Esophagus squamous epithelium (tissue), 4 donors: ENCODE measurements around the gene BUD13.

ENCODE experiments used
- CTCF ChIP-seq, 6 experiments: fragments of 450-650 bp in 4 of 6; fragments of 200-600 bp in 2 of 6; sonication (generic) in 2 of 6; IDR thresholded peaks; one replicate each; pipeline ENCODE4 v1.5.1; 2016 to 2019; ENCODE audit warnings: antibody characterized with exemption in 6 of 6, mild to moderate bottlenecking in 4 of 6, moderate library complexity in 4 of 6
- POLR2A ChIP-seq, 4 donors: fragments of 450-650 bp; IDR thresholded peaks; one replicate each; pipeline ENCODE4 v1.6.1; 2017; ENCODE audit warnings: antibody characterized with exemption in 4 of 4, mild to moderate bottlenecking in 4 of 4, moderate library complexity in 3 of 4

- TF ChIP-seq CTCF (IDR thresholded peaks at IDR 0.05) (no peak), POLR2A (IDR thresholded peaks at IDR 0.05) (no peak)
Measured at GRCh38 chr11:116811194-116811593, 38.4 kb upstream of the BUD13 start.
